ENCODE data around the gene IFNL4. TPM values are rescaled to one million over a fixed set of nuclear protein-coding genes. Genes with fewer than 3 reads are reported as not detected.
"Not testable (repeated sequence)": the region's sequence is repeated elsewhere in the genome, so short reads cannot be mapped to it uniquely, and the experiment has no call there.

Gene IFNL4
- total and polyA plus RNA-seq, 4 donors: 0.71 to 0.80 TPM; not detected in 2

GRCh38 chr19:39246951-39247669 lies 1.5 kb downstream of the IFNL4 start:
- H3K27ac ChIP-seq (ENCODE audit: low read depth, low read length): no peak overlapping the region
- no peaks in the 10 kb centered on the region for H3K36me3 ChIP-seq (ENCODE audit: control insufficient read depth, insufficient read depth, low read length)
- WGBS (ENCODE audit: insufficient coverage): 9% methylated on average over 41 of the region's 42 CpGs
- peaks cover 17% of the 10 kb centered on the region for H3K4me1 ChIP-seq (ENCODE audit: control insufficient read depth, insufficient read depth, low read length)
- DNase-seq (ENCODE audit: low read depth in 4 of 6, low spot score in 6 of 6): peak in 4 of 6 donors; percentile 21 to 86 (median 55)
- H3K9me3 ChIP-seq (ENCODE audit: control insufficient read depth, insufficient read depth, low read length): no peaks in the 10 kb centered on the region
- peaks cover 33% of the 10 kb centered on the region for H3K27me3 ChIP-seq (ENCODE audit: control insufficient read depth, insufficient read depth, low read length)
- no peak overlapping the region for H3K4me3 ChIP-seq (ENCODE audit: low read depth, low read length)

GRCh38 chr19:39245166-39245565 lies 3.5 kb downstream of the IFNL4 start:
- H3K27me3 ChIP-seq (ENCODE audit: control insufficient read depth, insufficient read depth, low read length): peaks cover 30% of the 10 kb centered on the region
- H3K9me3 ChIP-seq (ENCODE audit: control insufficient read depth, insufficient read depth, low read length); H3K27ac ChIP-seq (ENCODE audit: low read depth, low read length); H3K4me3 ChIP-seq (ENCODE audit: low read depth, low read length); H3K36me3 ChIP-seq (ENCODE audit: control insufficient read depth, insufficient read depth, low read length); DNase-seq (ENCODE audit: low read depth in 4 of 6, low spot score in 6 of 6): not testable (repeated sequence)
- no CpG with 5 or more reads among the region's 1 CpG for WGBS (ENCODE audit: insufficient coverage)
- H3K4me1 ChIP-seq (ENCODE audit: control insufficient read depth, insufficient read depth, low read length): peaks cover 17% of the 10 kb centered on the region

- H3K27ac ChIP-seq (ENCODE audit: low read depth, low read length); DNase-seq (ENCODE audit: low read depth in 4 of 6, low spot score in 6 of 6); H3K4me3 ChIP-seq (ENCODE audit: low read depth, low read length); H3K36me3 ChIP-seq (ENCODE audit: control insufficient read depth, insufficient read depth, low read length); H3K9me3 ChIP-seq (ENCODE audit: control insufficient read depth, insufficient read depth, low read length): not testable (repeated sequence)
- H3K27me3 ChIP-seq (ENCODE audit: control insufficient read depth, insufficient read depth, low read length): peaks cover 26% of the 10 kb centered on the region
- H3K4me1 ChIP-seq (ENCODE audit: control insufficient read depth, insufficient read depth, low read length): peaks cover 17% of the 10 kb centered on the region
- 71% methylated on average over 7 of the region's 12 CpGs for WGBS (ENCODE audit: insufficient coverage)
These were observed 4.1 kb downstream of the IFNL4 start, which contains the start of gene IFNL3 for GRCh38 chr19:39244410-39245100. Gene IFNL3, minus strand, starts transcription at chr19:39245006. Its CDS starts 39 bp downstream, at chr19:39244967.

GRCh38 chr19:39243741-39244140 lies 4.9 kb downstream of the IFNL4 start:
- peaks cover 17% of the 10 kb centered on the region for H3K4me1 ChIP-seq (ENCODE audit: control insufficient read depth, insufficient read depth, low read length)
- peaks cover 19% of the 10 kb centered on the region for H3K27me3 ChIP-seq (ENCODE audit: control insufficient read depth, insufficient read depth, low read length)
- not testable (repeated sequence) for H3K4me3 ChIP-seq (ENCODE audit: low read depth, low read length); H3K27ac ChIP-seq (ENCODE audit: low read depth, low read length); H3K9me3 ChIP-seq (ENCODE audit: control insufficient read depth, insufficient read depth, low read length); DNase-seq (ENCODE audit: low read depth in 4 of 6, low spot score in 6 of 6); H3K36me3 ChIP-seq (ENCODE audit: control insufficient read depth, insufficient read depth, low read length)
- WGBS (ENCODE audit: insufficient coverage): 88% methylated on average over 7 of the region's 13 CpGs

GRCh38 chr19:39240421-39240820 lies 8.2 kb downstream of the IFNL4 start:
- no peaks in the 10 kb centered on the region for H3K9me3 ChIP-seq (ENCODE audit: control insufficient read depth, insufficient read depth, low read length)
- no peak overlapping the region for H3K27ac ChIP-seq (ENCODE audit: low read depth, low read length)
- WGBS (ENCODE audit: insufficient coverage): 91% methylated on average over 3 of the region's 7 CpGs
- peaks cover 4% of the 10 kb centered on the region for H3K27me3 ChIP-seq (ENCODE audit: control insufficient read depth, insufficient read depth, low read length)
- H3K4me1 ChIP-seq (ENCODE audit: control insufficient read depth, insufficient read depth, low read length): no peaks in the 10 kb centered on the region
- H3K36me3 ChIP-seq (ENCODE audit: control insufficient read depth, insufficient read depth, low read length): no peaks in the 10 kb centered on the region
- DNase-seq (ENCODE audit: low read depth in 4 of 6, low spot score in 6 of 6): no peak
- H3K4me3 ChIP-seq (ENCODE audit: low read depth, low read length): no peak overlapping the region

- Histone ChIP-seq H3K4me3 (ENCODE audit: low read depth, low read length) (no peak overlapping the region), H3K27ac (ENCODE audit: low read depth, low read length) (no peak overlapping the region), H3K36me3 (ENCODE audit: control insufficient read depth, insufficient read depth, low read length) (no peaks in the 10 kb centered on the region), H3K27me3 (ENCODE audit: control insufficient read depth, insufficient read depth, low read length) (peaks cover 4% of the 10 kb centered on the region), H3K9me3 (ENCODE audit: control insufficient read depth, insufficient read depth, low read length) (no peaks in the 10 kb centered on the region), H3K4me1 (ENCODE audit: control insufficient read depth, insufficient read depth, low read length) (no peaks in the 10 kb centered on the region)
- WGBS (ENCODE audit: insufficient coverage): 89% methylated on average over 3 of the region's 6 CpGs
- DNase-seq (ENCODE audit: low read depth in 4 of 6, low spot score in 6 of 6): no peak
These were observed 9.7 kb downstream of the IFNL4 start for GRCh38 chr19:39238944-39239343.

GRCh38 chr19:39238209-39238608 lies 10.4 kb downstream of the IFNL4 start:
- 80% methylated on average over 5 of the region's 6 CpGs for WGBS (ENCODE audit: insufficient coverage)
- Histone ChIP-seq H3K4me1 (ENCODE audit: control insufficient read depth, insufficient read depth, low read length) (no peaks in the 10 kb centered on the region), H3K9me3 (ENCODE audit: control insufficient read depth, insufficient read depth, low read length) (no peaks in the 10 kb centered on the region), H3K27ac (ENCODE audit: low read depth, low read length) (no peak overlapping the region), H3K4me3 (ENCODE audit: low read depth, low read length) (no peak overlapping the region), H3K27me3 (ENCODE audit: control insufficient read depth, insufficient read depth, low read length) (peaks cover 4% of the 10 kb centered on the region), H3K36me3 (ENCODE audit: control insufficient read depth, insufficient read depth, low read length) (no peaks in the 10 kb centered on the region)
- DNase-seq (ENCODE audit: low read depth in 4 of 6, low spot score in 6 of 6): no peak

GRCh38 chr19:39237200-39238184 lies 11.2 kb downstream of the IFNL4 start:
- 54% methylated on average over 21 of the region's 22 CpGs for WGBS (ENCODE audit: insufficient coverage)
- peaks cover 4% of the 10 kb centered on the region for H3K27me3 ChIP-seq (ENCODE audit: control insufficient read depth, insufficient read depth, low read length)
- DNase-seq (ENCODE audit: low read depth in 4 of 6, low spot score in 6 of 6): no peak

GRCh38 chr19:39236527-39236926 lies 12.1 kb downstream of the IFNL4 start:
- Histone ChIP-seq H3K4me1 (ENCODE audit: control insufficient read depth, insufficient read depth, low read length) (no peaks in the 10 kb centered on the region), H3K27ac (ENCODE audit: low read depth, low read length) (no peak overlapping the region), H3K27me3 (ENCODE audit: control insufficient read depth, insufficient read depth, low read length) (peaks cover 4% of the 10 kb centered on the region), H3K9me3 (ENCODE audit: control insufficient read depth, insufficient read depth, low read length) (no peaks in the 10 kb centered on the region), H3K4me3 (ENCODE audit: low read depth, low read length) (no peak overlapping the region), H3K36me3 (ENCODE audit: control insufficient read depth, insufficient read depth, low read length) (no peaks in the 10 kb centered on the region)
- no peak for DNase-seq (ENCODE audit: low read depth in 4 of 6, low spot score in 6 of 6)
- WGBS (ENCODE audit: insufficient coverage): 76% methylated on average over 9 of the region's 12 CpGs

More at GRCh38 chr19:39237200-39238184, 11.2 kb downstream of the IFNL4 start:
- Histone ChIP-seq H3K27ac (ENCODE audit: low read depth, low read length) (no peak overlapping the region), H3K4me1 (ENCODE audit: control insufficient read depth, insufficient read depth, low read length) (no peaks in the 10 kb centered on the region), H3K9me3 (ENCODE audit: control insufficient read depth, insufficient read depth, low read length) (no peaks in the 10 kb centered on the region), H3K36me3 (ENCODE audit: control insufficient read depth, insufficient read depth, low read length) (no peaks in the 10 kb centered on the region), H3K4me3 (ENCODE audit: low read depth, low read length) (no peak overlapping the region)
